ENCODE results near the gene UTS2R.
"Not testable (repeated sequence)": the region's sequence is repeated elsewhere in the genome, so short reads cannot be mapped to it uniquely, and the experiment has no call there.

The UTS2R gene

GRCh38 chr17:82376042-82376730, 4.6 kb downstream of the UTS2R start:
- DNase-seq, result no peak

GRCh38 chr17:82377294-82377693, 5.7 kb downstream of the UTS2R start:
- not testable (repeated sequence) for DNase-seq

DNA sequence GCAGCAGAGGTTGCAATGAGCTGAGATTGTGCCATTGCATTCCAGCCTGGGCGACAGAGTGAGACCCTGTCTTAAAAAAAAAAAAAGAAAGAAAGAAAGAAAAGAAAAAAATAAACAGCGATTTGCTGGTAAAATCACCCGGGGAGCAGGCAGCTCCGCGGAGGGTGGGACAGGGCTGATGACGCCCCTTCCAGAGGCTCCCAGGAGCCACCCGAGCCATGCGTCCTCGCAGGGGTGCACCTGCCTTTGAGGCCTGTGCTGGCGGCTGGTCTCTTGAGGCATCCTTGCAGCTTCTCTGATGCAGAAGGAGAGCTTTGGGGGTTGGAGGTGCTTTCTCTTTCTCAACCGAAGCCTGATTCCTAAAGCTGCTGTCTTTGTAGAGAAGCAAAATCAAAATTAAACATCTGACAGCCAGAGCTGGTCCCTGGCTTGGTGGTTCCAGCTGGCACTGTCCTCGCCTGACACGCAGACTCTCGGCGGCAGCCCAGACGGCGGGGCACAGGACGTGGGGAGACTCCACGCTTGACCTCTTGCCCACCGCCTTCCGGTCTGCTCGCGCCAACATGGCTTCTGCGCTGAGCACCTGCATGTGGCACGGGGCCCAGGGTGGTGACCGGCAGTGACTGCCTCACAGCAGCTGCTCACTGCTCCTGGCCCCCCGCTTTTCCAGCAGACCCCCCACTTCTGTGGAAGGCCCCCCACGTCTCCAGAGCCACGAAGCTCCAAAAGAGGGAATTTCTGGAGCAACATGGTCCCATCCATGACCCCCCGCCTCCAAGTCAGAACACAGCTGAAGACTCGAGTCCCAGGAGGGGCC, 6.6 kb downstream of the UTS2R start:
- DNase-seq, result no peak

DNA sequence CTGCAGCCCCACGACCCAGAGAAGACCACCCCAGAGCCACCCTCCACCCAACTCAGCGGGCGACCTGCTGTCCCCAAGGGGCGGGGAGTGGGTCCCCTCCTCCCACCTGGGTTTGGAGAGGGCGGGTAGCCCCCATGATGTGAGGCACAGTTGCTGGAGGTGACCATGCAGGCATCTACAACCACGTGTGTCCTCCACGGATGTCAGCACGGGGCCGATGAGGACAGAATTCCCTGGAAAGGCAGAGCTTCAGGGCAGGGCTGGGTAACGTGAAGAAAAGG, 7.1 kb downstream of the UTS2R start:
- DNase-seq, result no peak

- DNase-seq, result no peak
These were observed 9.5 kb downstream of the UTS2R start for GRCh38 chr17:82380860-82381702.

- DNase-seq, result not testable (repeated sequence)
These were observed 10.1 kb downstream of the UTS2R start for GRCh38 chr17:82381703-82382009.

DNA sequence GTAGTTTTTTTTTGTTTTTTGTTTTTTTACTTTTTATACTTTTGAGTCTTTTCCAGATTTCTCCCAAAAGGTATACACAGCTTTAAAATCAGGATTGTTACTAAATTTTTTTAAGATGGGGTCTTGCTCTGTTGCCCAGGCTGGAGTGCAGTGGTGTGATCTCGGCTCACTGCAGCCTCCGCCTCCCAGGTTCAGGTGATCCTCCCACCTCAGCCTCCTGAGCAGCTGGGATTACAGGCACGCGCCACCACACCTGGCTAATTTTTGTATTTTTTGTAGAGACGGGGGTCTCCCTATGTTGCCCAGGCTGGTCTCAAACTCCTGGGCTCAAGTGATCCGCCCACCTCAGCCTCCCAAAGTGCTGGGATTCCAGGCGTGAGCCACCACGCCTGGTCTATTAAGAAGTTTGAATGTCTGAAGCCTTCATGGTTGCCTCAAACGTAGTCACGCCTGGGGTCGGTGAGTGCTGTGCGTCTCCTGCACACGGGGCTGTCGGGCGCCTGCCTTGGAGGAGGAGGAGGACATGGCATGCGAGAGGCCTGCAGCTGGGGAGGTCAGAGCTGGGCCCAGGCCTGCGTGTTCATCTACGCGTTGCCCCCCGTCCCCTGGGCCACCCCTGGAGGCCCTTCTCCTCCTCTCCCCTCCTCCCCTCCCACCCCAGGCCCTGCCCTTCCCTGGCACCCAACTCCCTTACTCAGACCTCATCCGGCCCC, 10.8 kb downstream of the UTS2R start:
- not testable (repeated sequence) for DNase-seq

- no peak for DNase-seq
These were observed 11.3 kb downstream of the UTS2R start for GRCh38 chr17:82382933-82383255.

GRCh38 chr17:82383411-82383810, 11.8 kb downstream of the UTS2R start:
- peak; percentile 40 for DNase-seq

GRCh38 chr17:82384051-82384729, 12.6 kb downstream of the UTS2R start:
- peak; percentile 33 for DNase-seq

DNA sequence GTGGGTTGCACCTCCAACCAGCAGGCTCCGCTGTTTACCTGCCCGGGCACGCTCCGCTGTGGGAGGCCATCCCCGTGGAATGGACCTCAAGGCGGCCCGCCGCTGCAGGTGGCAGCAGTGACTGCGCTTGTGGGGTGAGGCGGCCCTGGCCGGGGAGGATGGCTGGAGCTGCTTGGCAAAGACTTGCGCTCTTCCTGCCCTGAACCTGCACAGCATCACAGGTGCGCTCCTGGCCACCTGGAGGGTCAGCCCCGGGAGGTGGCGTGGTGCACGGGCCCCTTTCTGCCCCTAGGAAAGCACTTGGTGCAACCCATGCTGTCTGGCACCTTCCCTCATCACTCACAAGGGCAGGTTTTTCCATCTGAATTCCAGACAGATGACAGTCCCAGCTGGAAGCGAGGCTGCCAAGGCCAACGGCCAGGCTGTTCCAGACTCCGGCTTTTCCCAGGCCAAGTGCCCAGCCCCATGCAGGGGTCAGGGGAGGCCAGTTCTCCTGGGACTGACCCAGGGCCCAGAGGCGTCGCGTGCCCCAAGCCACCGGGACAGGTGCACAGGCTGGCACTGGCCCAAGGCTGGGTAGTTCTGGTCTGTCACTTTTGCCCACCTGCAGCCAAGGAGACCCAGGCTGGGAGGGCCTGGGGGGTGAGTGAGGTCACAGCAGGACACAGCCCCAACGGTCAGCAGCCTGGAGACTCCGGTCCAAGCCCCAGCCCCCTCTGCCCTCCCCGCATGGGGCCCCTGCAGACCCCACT, 13.3 kb downstream of the UTS2R start:
- DNase-seq, result no peak

- DNase-seq, result no peak
These were observed 14.1 kb downstream of the UTS2R start for GRCh38 chr17:82385559-82386254.

DNA sequence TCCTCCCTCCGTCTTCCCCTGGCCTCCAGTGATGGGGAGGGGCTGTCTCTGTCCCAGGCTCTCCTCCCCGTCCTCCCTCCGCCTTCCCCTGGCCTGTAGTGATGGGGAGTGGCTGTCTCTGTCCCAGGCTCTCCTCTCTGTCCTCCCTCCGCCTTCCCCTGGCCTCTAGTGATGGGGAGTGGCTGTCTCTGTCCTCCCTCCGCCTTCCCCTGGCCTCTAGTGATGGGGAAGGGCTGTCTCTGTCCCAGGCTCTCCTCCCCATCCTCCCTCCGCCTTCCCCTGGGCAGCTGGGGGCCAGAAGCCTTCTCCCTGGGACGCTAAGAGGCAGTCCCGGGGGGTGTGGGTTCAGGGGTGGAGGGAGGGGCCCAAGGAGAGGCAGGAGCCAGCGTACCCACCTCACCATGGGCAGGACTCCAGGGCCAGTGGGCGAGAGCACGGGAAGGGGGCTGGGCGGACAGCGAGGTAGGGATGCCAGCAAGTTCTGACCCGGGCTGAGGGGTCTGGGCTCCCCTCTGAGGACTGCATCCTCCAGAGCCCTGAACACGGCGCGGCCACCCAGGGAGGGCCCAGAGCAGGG, 14.8 kb downstream of the UTS2R start:
- DNase-seq, result no peak

- DNase-seq, result no peak
These were observed 15.5 kb downstream of the UTS2R start for GRCh38 chr17:82386881-82387704.

DNA sequence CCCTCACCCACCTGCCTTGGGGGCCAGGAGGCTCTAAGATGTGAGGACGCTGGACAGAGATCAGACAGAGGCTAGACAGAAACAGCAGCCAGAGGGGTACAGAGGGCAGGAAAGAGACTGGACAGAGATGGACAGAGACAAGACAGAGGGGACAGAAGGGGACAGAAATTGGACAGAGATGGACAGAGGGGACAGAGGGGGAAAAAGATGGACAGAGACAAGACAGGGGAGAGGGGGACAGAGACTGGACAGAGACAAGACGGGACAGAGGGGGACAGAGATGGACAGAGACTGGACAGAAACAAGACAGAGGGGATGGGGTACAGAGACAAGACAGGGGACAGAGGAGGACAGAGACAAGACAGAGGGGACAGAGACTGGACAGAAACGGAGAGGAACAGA, 16.1 kb downstream of the UTS2R start:
- DNase-seq, result no peak

DNA sequence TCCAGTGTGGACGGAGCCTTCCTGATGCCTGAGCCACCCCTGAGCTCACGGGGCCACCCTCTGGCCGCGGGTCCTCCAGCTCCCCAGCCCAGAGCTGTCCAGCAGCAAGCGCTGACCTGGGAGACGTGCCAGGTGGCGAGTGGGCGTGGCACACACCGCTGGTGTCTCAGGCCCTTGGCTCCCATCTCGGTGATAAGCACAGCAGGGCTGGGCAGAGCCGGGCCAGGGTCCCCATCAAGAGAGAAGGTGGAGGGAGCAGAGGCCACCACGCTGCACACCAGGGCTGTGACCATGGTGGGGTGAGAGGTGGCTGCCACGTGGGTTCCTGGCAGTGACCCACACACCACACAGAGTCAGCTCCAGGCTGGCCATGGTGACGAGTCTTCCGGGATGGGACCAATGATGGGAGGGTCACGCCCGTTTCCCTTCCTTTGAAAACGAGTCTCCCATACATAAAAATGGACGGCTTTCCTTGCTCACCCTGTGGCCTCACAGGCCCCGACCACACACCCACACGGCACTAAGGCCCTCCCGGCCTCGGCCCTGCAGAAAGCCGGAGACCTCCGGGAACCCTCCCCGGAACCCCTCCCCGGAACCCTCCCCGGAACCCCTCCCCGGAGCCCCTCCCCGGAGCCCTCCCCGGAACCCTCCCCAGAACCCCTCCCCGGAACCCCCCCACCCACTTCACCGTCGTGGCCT, 16.8 kb downstream of the UTS2R start:
- DNase-seq, result no peak

- DNase-seq, result no peak
These were observed 17.3 kb downstream of the UTS2R start for GRCh38 chr17:82388922-82389283.

- no peak for DNase-seq
These were observed 17.8 kb downstream of the UTS2R start for GRCh38 chr17:82389379-82389778.
